A673 (cell line): Measurements from ENCODE around the gene DNAI1.

Experiments
- EZH2 ChIP-seq: fragments of 200-600 bp; sonication (generic); IDR thresholded peaks from 2 replicates; pipeline ENCODE4 v1.6.1; 2017; ENCODE audit warnings: borderline replicate concordance, low read depth, mild to moderate bottlenecking, mixed read lengths, antibody characterized with exemption, low read length; ENCODE audit not compliant: poor library complexity, severe bottlenecking
- TF ChIP-seq, protein P1 (sequence below): fragments of 300-800, 200-600 bp; sonication (generic); conservative IDR thresholded peaks from 2 replicates; pipeline ENCODE4 v1.5.1; 2017; ENCODE audit warnings: low read depth, mild to moderate bottlenecking, antibody characterized with exemption, low read length, moderate library complexity, mixed read lengths

DNA sequence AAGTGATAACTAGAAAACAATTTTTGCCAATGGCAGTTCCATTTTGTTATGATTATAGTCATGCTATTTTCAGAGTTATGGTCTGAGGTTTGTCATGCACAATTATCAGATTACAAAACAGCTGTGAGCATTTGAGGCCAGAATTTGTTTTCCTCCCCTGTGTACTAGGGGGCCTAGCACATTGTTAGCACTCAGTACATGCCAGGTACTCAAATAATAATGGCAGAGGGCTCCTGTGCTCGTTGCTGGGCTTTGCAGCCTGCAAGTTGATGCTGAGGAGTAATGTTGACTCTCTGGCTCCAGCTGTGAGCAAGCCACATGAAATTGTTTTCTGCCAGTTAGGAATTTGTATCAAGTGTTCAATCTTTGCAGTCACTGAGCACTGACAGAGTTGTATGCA, 6.9 kb downstream of the DNAI1 start:
- TF ChIP-seq, protein P1, sequence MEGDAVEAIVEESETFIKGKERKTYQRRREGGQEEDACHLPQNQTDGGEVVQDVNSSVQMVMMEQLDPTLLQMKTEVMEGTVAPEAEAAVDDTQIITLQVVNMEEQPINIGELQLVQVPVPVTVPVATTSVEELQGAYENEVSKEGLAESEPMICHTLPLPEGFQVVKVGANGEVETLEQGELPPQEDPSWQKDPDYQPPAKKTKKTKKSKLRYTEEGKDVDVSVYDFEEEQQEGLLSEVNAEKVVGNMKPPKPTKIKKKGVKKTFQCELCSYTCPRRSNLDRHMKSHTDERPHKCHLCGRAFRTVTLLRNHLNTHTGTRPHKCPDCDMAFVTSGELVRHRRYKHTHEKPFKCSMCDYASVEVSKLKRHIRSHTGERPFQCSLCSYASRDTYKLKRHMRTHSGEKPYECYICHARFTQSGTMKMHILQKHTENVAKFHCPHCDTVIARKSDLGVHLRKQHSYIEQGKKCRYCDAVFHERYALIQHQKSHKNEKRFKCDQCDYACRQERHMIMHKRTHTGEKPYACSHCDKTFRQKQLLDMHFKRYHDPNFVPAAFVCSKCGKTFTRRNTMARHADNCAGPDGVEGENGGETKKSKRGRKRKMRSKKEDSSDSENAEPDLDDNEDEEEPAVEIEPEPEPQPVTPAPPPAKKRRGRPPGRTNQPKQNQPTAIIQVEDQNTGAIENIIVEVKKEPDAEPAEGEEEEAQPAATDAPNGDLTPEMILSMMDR, result no peak
- TF ChIP-seq EZH2, result no peak
